ENCODE measurements around the gene TRIM16. TPM values are rescaled to one million over a fixed set of nuclear protein-coding genes. Genes with fewer than 3 reads are reported as not detected.
"Not testable (repeated sequence)": the region's sequence is repeated elsewhere in the genome, so short reads cannot be mapped to it uniquely, and the experiment has no call there.

Gene TRIM16
- total and polyA plus RNA-seq, 2 of the 4 experiments (the other 2 are of a cell fraction) = 22.3 to 52.5 TPM

- peaks cover 27% of the 10 kb centered on the region for H3K9me3 ChIP-seq (ENCODE audit: control insufficient read depth, insufficient read depth, low read length)
- H2BK5ac ChIP-seq (ENCODE audit: low read depth, low read length, poor library complexity, severe bottlenecking); H3K23ac ChIP-seq (ENCODE audit: low read depth, low read length); H2AK5ac ChIP-seq (ENCODE audit: low read depth, low read length); H4K8ac ChIP-seq (ENCODE audit: low read depth in 2 of 2, low read length in 2 of 2); H2AFZ ChIP-seq (replicated peaks; ENCODE audit: low read length, poor library complexity); H4K5ac ChIP-seq (ENCODE audit: low read depth, low read length); H2BK15ac ChIP-seq (ENCODE audit: low read depth, low read length); ATAC-seq (ENCODE audit: low read depth); DNase-seq; in situ Hi-C loops (cut with MboI; ENCODE audit: low sequenced_read_pairs); POLR2A ChIA-PET (ENCODE audit: unreplicated experiment); intact Hi-C loops (cut with micrococcal nuclease); H3K14ac ChIP-seq (replicated peaks; ENCODE audit: low read depth, low read length); H3K4me1 ChIP-seq (ENCODE audit: control insufficient read depth, insufficient read depth, low read length); H3K18ac ChIP-seq (ENCODE audit: low read depth, low read length); H3K4me3 ChIP-seq (ENCODE audit: insufficient read depth, low read depth, low read length); BruUV-seq (replicated peaks); H3K27ac ChIP-seq (ENCODE audit: insufficient read depth, low read length); dilution Hi-C loops (cut with HindIII; ENCODE audit: low sequenced_read_pairs, unreplicated experiment); H3K9me1 ChIP-seq (ENCODE audit: insufficient read depth, low read length); H3K9ac ChIP-seq (ENCODE audit: low read depth, low read length); H3K56ac ChIP-seq (ENCODE audit: extremely low read depth, insufficient read depth, low read length); H3K4me2 ChIP-seq (ENCODE audit: low read depth, low read length); H2BK120ac ChIP-seq (ENCODE audit: low read depth, low read length); H2AK9ac ChIP-seq (replicated peaks; ENCODE audit: low read depth, low read length, poor library complexity); H4K91ac ChIP-seq (ENCODE audit: insufficient read depth, low read depth, low read length); H3K79me1 ChIP-seq (ENCODE audit: low read depth in 1 of 2, low read length in 2 of 2); CTCF ChIA-PET; H2BK20ac ChIP-seq (ENCODE audit: low read depth, low read length); H3K27me3 ChIP-seq (ENCODE audit: control insufficient read depth, insufficient read depth, low read length); H4K20me1 ChIP-seq (ENCODE audit: insufficient read depth, low read length); H3K4ac ChIP-seq (ENCODE audit: low read depth, low read length): not testable (repeated sequence)
- 96% methylated on average over 17 of the region's 32 CpGs; no CpG with 5 or more reads in 1 of the 2 experiments for WGBS, 2 experiments (ENCODE audit: extremely low coverage in 2 of 2, insufficient read length in 1 of 2)
- H3K36me3 ChIP-seq (ENCODE audit: control insufficient read depth, insufficient read depth, low read length) = peaks cover 35% of the 10 kb centered on the region
Measured at GRCh38 chr17:15704813-15705212, 20.7 kb upstream of the TRIM16 start.

- H2AFZ ChIP-seq (replicated peaks; ENCODE audit: low read length, poor library complexity); H2BK5ac ChIP-seq (ENCODE audit: low read depth, low read length, poor library complexity, severe bottlenecking); ATAC-seq (ENCODE audit: low read depth); H2BK120ac ChIP-seq (ENCODE audit: low read depth, low read length); H3K9ac ChIP-seq (ENCODE audit: low read depth, low read length); H3K14ac ChIP-seq (replicated peaks; ENCODE audit: low read depth, low read length); H4K5ac ChIP-seq (ENCODE audit: low read depth, low read length); H3K79me1 ChIP-seq (ENCODE audit: low read depth in 1 of 2, low read length in 2 of 2); H3K4me2 ChIP-seq (ENCODE audit: low read depth, low read length); H3K4ac ChIP-seq (ENCODE audit: low read depth, low read length); H3K4me3 ChIP-seq (ENCODE audit: insufficient read depth, low read depth, low read length); H2AK9ac ChIP-seq (replicated peaks; ENCODE audit: low read depth, low read length, poor library complexity); H4K20me1 ChIP-seq (ENCODE audit: insufficient read depth, low read length); POLR2A ChIA-PET (ENCODE audit: unreplicated experiment); H3K9me1 ChIP-seq (ENCODE audit: insufficient read depth, low read length); intact Hi-C loops (cut with micrococcal nuclease); H3K56ac ChIP-seq (ENCODE audit: extremely low read depth, insufficient read depth, low read length); BruUV-seq (replicated peaks); DNase-seq; H4K8ac ChIP-seq (ENCODE audit: low read depth in 2 of 2, low read length in 2 of 2); H3K18ac ChIP-seq (ENCODE audit: low read depth, low read length); H4K91ac ChIP-seq (ENCODE audit: insufficient read depth, low read depth, low read length); H3K27me3 ChIP-seq (ENCODE audit: control insufficient read depth, insufficient read depth, low read length); in situ Hi-C loops (cut with MboI; ENCODE audit: low sequenced_read_pairs); dilution Hi-C loops (cut with HindIII; ENCODE audit: low sequenced_read_pairs, unreplicated experiment); H2BK20ac ChIP-seq (ENCODE audit: low read depth, low read length); H2AK5ac ChIP-seq (ENCODE audit: low read depth, low read length); CTCF ChIA-PET; H3K23ac ChIP-seq (ENCODE audit: low read depth, low read length); H3K4me1 ChIP-seq (ENCODE audit: control insufficient read depth, insufficient read depth, low read length); H2BK15ac ChIP-seq (ENCODE audit: low read depth, low read length); H3K27ac ChIP-seq (ENCODE audit: insufficient read depth, low read length): not testable (repeated sequence)
- Histone ChIP-seq H3K36me3 (ENCODE audit: control insufficient read depth, insufficient read depth, low read length) (peaks cover 35% of the 10 kb centered on the region), H3K9me3 (ENCODE audit: control insufficient read depth, insufficient read depth, low read length) (peaks cover 27% of the 10 kb centered on the region)
- WGBS, 2 experiments (ENCODE audit: extremely low coverage in 2 of 2, insufficient read length in 1 of 2) = 100% methylated on average over 4 of the region's 33 CpGs; no CpG with 5 or more reads in 1 of the 2 experiments
Measured at GRCh38 chr17:15704239-15704638, 20.1 kb upstream of the TRIM16 start.

Data from IMR-90 (cell line).